ENCODE measurements around the gene SPTBN1.

The SPTBN1 gene

GRCh38 chr2:54589340-54590215 is 133.5 kb downstream of the SPTBN1 start:
- H4K20me1 ChIP-seq (ENCODE audit: insufficient read depth, low read length, poor library complexity, severe bottlenecking): peaks cover 36% of the 10 kb centered on the region
- no peak for TF ChIP-seq EZH2phosphoT487 (IDR thresholded peaks at IDR 0.05; ENCODE audit: borderline replicate concordance)
- TF ChIP-seq CTCF (conservative IDR thresholded peaks at IDR 0.05; ENCODE audit: low read length): no peak
- peaks cover 94% of the 10 kb centered on the region for H3K79me2 ChIP-seq (ENCODE audit: insufficient read depth, low read length)
- no peaks in the 10 kb centered on the region for H3K27me3 ChIP-seq (ENCODE audit: insufficient read depth, low read length, poor library complexity, severe bottlenecking)
- H3K4me1 ChIP-seq (ENCODE audit: insufficient read depth, low read length, poor library complexity, severe bottlenecking): peaks cover 77% of the 10 kb centered on the region
- peaks cover 4% of the 10 kb centered on the region; the same call in 1 of the 2 replicates for H3K36me3 ChIP-seq (ENCODE audit: insufficient read depth, low read length)
- H3F3A ChIP-seq (ENCODE audit: low read depth): peaks cover 18% of the 10 kb centered on the region
- H3K9me2 ChIP-seq (replicated peaks; ENCODE audit: low read depth, low read length): no peaks in the 10 kb centered on the region
- H3K9me3 ChIP-seq (ENCODE audit: insufficient read depth, low read depth, low read length): no peaks in the 10 kb centered on the region
- no peak overlapping the region for H2AFZ ChIP-seq (ENCODE audit: low read length)
- peak overlapping the region; percentile 77 for H3K4me2 ChIP-seq (ENCODE audit: low read depth, low read length, poor library complexity, severe bottlenecking)
- H3K4me3 ChIP-seq (ENCODE audit: low read length, poor library complexity, severe bottlenecking): peak overlapping the region; percentile 60
- peak overlapping the region; percentile 75 for H3K9ac ChIP-seq (ENCODE audit: low read depth, low read length, poor library complexity, severe bottlenecking)

- Histone ChIP-seq H3K27me3 (ENCODE audit: insufficient read depth, low read length, poor library complexity, severe bottlenecking) (no peaks in the 10 kb centered on the region), H3K4me2 (ENCODE audit: low read depth, low read length, poor library complexity, severe bottlenecking) (peak overlapping the region; percentile 77), H4K20me1 (ENCODE audit: insufficient read depth, low read length, poor library complexity, severe bottlenecking) (peaks cover 39% of the 10 kb centered on the region), H3F3A (ENCODE audit: low read depth) (peaks cover 18% of the 10 kb centered on the region), H3K9me3 (ENCODE audit: insufficient read depth, low read depth, low read length) (no peaks in the 10 kb centered on the region), H3K79me2 (ENCODE audit: insufficient read depth, low read length) (peaks cover 94% of the 10 kb centered on the region), H3K9me2 (replicated peaks; ENCODE audit: low read depth, low read length) (no peaks in the 10 kb centered on the region), H3K36me3 (ENCODE audit: insufficient read depth, low read length) (peaks cover 10% of the 10 kb centered on the region; the same call in 1 of the 2 replicates), H2AFZ (ENCODE audit: low read length) (no peak overlapping the region), H3K4me1 (ENCODE audit: insufficient read depth, low read length, poor library complexity, severe bottlenecking) (peaks cover 72% of the 10 kb centered on the region), H3K4me3 (ENCODE audit: low read length, poor library complexity, severe bottlenecking) (peak overlapping the region; percentile 60), H3K9ac (ENCODE audit: low read depth, low read length, poor library complexity, severe bottlenecking) (peak overlapping the region; percentile 54)
- no peak for TF ChIP-seq EZH2phosphoT487 (IDR thresholded peaks at IDR 0.05; ENCODE audit: borderline replicate concordance)
- no peak for TF ChIP-seq CTCF (conservative IDR thresholded peaks at IDR 0.05; ENCODE audit: low read length)
These were observed 134.3 kb downstream of the SPTBN1 start for GRCh38 chr2:54590216-54591120.

GRCh38 chr2:54591551-54591950 is 135.4 kb downstream of the SPTBN1 start:
- H3K4me2 ChIP-seq (ENCODE audit: low read depth, low read length, poor library complexity, severe bottlenecking): peak overlapping the region; percentile 77
- H3K36me3 ChIP-seq (ENCODE audit: insufficient read depth, low read length): peaks cover 18% of the 10 kb centered on the region; the same call in 1 of the 2 replicates
- no peak overlapping the region for H3K4me3 ChIP-seq (ENCODE audit: low read length, poor library complexity, severe bottlenecking)
- no peak for TF ChIP-seq CTCF (conservative IDR thresholded peaks at IDR 0.05; ENCODE audit: low read length)
- TF ChIP-seq EZH2phosphoT487 (IDR thresholded peaks at IDR 0.05; ENCODE audit: borderline replicate concordance): no peak
- peaks cover 42% of the 10 kb centered on the region for H4K20me1 ChIP-seq (ENCODE audit: insufficient read depth, low read length, poor library complexity, severe bottlenecking)
- no peaks in the 10 kb centered on the region for H3K9me3 ChIP-seq (ENCODE audit: insufficient read depth, low read depth, low read length)
- H3F3A ChIP-seq (ENCODE audit: low read depth): peaks cover 18% of the 10 kb centered on the region
- H2AFZ ChIP-seq (ENCODE audit: low read length): no peak overlapping the region
- peak overlapping the region; percentile 54 for H3K9ac ChIP-seq (ENCODE audit: low read depth, low read length, poor library complexity, severe bottlenecking)
- H3K9me2 ChIP-seq (replicated peaks; ENCODE audit: low read depth, low read length): no peaks in the 10 kb centered on the region
- H3K27me3 ChIP-seq (ENCODE audit: insufficient read depth, low read length, poor library complexity, severe bottlenecking): no peaks in the 10 kb centered on the region
- peaks cover 94% of the 10 kb centered on the region for H3K79me2 ChIP-seq (ENCODE audit: insufficient read depth, low read length)
- peaks cover 72% of the 10 kb centered on the region for H3K4me1 ChIP-seq (ENCODE audit: insufficient read depth, low read length, poor library complexity, severe bottlenecking)
